K562 (cell line): ENCODE data around the gene BCAS2. TPM values are rescaled to one million over a fixed set of nuclear protein-coding genes. Genes with fewer than 3 reads are reported as not detected.

Source experiments
- FIP1L1 ChIP-seq: fragments of 200-400 bp; formaldehyde crosslinking; IDR thresholded peaks from 2 replicates; pipeline ENCODE4 v1.6.1; 2018; ENCODE audit warnings: mild to moderate bottlenecking, low read depth, low read length; ENCODE audit not compliant: poor library complexity, severe bottlenecking
- FOXA3 ChIP-seq, 2 experiments: fragments of 450-650 bp in 1 of 2; sonication (generic) in 1 of 2; formaldehyde crosslinking; IDR thresholded peaks in 1 of 2; conservative IDR thresholded peaks in 1 of 2; 2 replicates each; pipeline versions ENCODE4 v1.4.0 to v1.8.0; 2020 to 2022; ENCODE audit warnings: mild to moderate bottlenecking in 2 of 2, missing genetic modification reagents in 1 of 2
- FOXM1 ChIP-seq, 2 experiments: fragments of 450-650 bp in 1 of 2; sonication (generic) in 1 of 2; formaldehyde crosslinking in 1 of 2; IDR thresholded peaks; 2 replicates each; pipeline versions ENCODE4 v1.6.1 to v1.9.0; 2017 to 2022; ENCODE audit warnings: low read depth in 2 of 2, mild to moderate bottlenecking in 2 of 2, missing genetic modification reagents in 1 of 2, moderate library complexity in 1 of 2
- HNRNPH1 ChIP-seq: fragments of 200-400 bp; formaldehyde crosslinking; optimal IDR thresholded peaks from 2 replicates; pipeline ENCODE3; 2017; ENCODE audit warnings: low read depth, mild to moderate bottlenecking, low read length, moderate library complexity
- KAT7 ChIP-seq: sonication (generic); formaldehyde crosslinking; IDR thresholded peaks from 2 replicates; pipeline ENCODE4 v1.8.0; 2022; ENCODE audit warnings: missing genetic modification reagents, mild to moderate bottlenecking, borderline replicate concordance
- PCBP1 ChIP-seq: fragments of 200-400 bp; formaldehyde crosslinking; IDR thresholded peaks from 2 replicates; pipeline ENCODE4 v1.6.1; 2018; ENCODE audit warnings: mild to moderate bottlenecking, low read depth, low read length; ENCODE audit not compliant: poor library complexity, severe bottlenecking
- RCOR1 ChIP-seq, 2 experiments: IDR thresholded peaks; 2 replicates each; pipeline ENCODE4 v1.6.1; 2012; ENCODE audit warnings: low read depth in 2 of 2, low read length in 2 of 2, borderline replicate concordance in 1 of 2, improper control_type of control experiment in 1 of 2
- RNF219 ChIP-seq: fragments of 250-450 bp; sonication (Bioruptor Pico); IDR thresholded peaks from 2 replicates; pipeline ENCODE4 v1.5.0; 2022; ENCODE audit warnings: mild to moderate bottlenecking
- STAG1 ChIP-seq: sonication (generic); formaldehyde crosslinking; IDR thresholded peaks from 2 replicates; pipeline ENCODE4 v1.5.0; 2020; ENCODE audit warnings: missing genetic modification reagents, borderline replicate concordance
- TCF3 ChIP-seq: sonication (generic); formaldehyde crosslinking; IDR thresholded peaks from 2 replicates; pipeline ENCODE4 v1.4.0; 2020; ENCODE audit warnings: mild to moderate bottlenecking, missing genetic modification reagents
- ZBTB5 ChIP-seq: fragments of 450-650 bp; IDR thresholded peaks from 2 replicates; pipeline ENCODE4 v1.6.1; 2017; ENCODE audit warnings: antibody characterized with exemption
- ZNF121 ChIP-seq: sonication (generic); formaldehyde crosslinking; conservative IDR thresholded peaks from 2 replicates; pipeline ENCODE4 v1.8.0; 2022; ENCODE audit warnings: missing genetic modification reagents
- polyA plus RNA-seq, 8 experiments: library from polyadenylated mRNA; depleted of rRNA in 4 of 8; stranded (reverse) in 5 of 8; unstranded in 3 of 8; fragments of >200 nt; fragmentation: Nextera tagmentation in 2 of 8; fragmentation: Illumina TruSeq in 1 of 8; extraction: Ambion mirVana in 2 of 8; extraction: Trizol in 1 of 8; gene quantifications; 2 replicates each; pipeline versions ENCODE4 v1.2.1 to v1.2.3, GENCODE V29; 2011 to 2014; ENCODE audit warnings: inconsistent platforms in 1 of 8, missing spikeins in 1 of 8
- total RNA-seq, 7 experiments: library from RNA; depleted of rRNA in 6 of 7; stranded (reverse); fragments of >200 nt in 6 of 7; fragmentation: Illumina TruSeq in 2 of 7; extraction: Trizol in 2 of 7; gene quantifications; 2 replicates each; pipeline versions ENCODE4 v1.2.1 to v1.2.3, GENCODE V29; 2011 to 2021; ENCODE audit warnings: low replicate concordance in 1 of 7
- TF ChIP-seq, protein P1 (sequence below): fragments of 200-800 bp; sonication (Bioruptor generic); IDR thresholded peaks from 2 replicates; pipeline ENCODE4 v1.6.1; 2016; ENCODE audit warnings: missing genetic modification characterization, missing compliant biosample characterization

The BCAS2 gene
- total and polyA plus RNA-seq, 9 of the 15 experiments (the other 6 are each of a cell fraction or from before 2014, with no cell fraction given): 59.3 to 183 (median 81.1) TPM

- TF ChIP-seq RCOR1 (IDR thresholded peaks at IDR 0.05; ENCODE audit: borderline replicate concordance in 1 of 2, low read depth in 2 of 2, low read length in 2 of 2) (no peak), TCF3 (CRISPR knock-in tag) (peak; percentile 46; the same call in 1 of the 2 replicates), FOXA3 (CRISPR knock-in tag; conservative IDR thresholded peaks at IDR 0.05 in 1 of 2, IDR thresholded peaks at IDR 0.05 in 1 of 2) (no peak), HNRNPH1 (no peak), FOXM1 (IDR thresholded peaks at IDR 0.05; ENCODE audit: low read depth) (no peak), FOXM1 (CRISPR knock-in tag; IDR thresholded peaks at IDR 0.05; ENCODE audit: low read depth) (no peak), ZNF121 (CRISPR knock-in tag) (no peak), PCBP1 (no peak), ZBTB5 (peak; percentile 75; the same call in 1 of the 2 replicates), KAT7 (CRISPR knock-in tag) (no peak), FIP1L1 (no peak), RNF219 (CRISPR knock-in tag) (no peak), STAG1 (no peak)
- TF ChIP-seq, protein P1, sequence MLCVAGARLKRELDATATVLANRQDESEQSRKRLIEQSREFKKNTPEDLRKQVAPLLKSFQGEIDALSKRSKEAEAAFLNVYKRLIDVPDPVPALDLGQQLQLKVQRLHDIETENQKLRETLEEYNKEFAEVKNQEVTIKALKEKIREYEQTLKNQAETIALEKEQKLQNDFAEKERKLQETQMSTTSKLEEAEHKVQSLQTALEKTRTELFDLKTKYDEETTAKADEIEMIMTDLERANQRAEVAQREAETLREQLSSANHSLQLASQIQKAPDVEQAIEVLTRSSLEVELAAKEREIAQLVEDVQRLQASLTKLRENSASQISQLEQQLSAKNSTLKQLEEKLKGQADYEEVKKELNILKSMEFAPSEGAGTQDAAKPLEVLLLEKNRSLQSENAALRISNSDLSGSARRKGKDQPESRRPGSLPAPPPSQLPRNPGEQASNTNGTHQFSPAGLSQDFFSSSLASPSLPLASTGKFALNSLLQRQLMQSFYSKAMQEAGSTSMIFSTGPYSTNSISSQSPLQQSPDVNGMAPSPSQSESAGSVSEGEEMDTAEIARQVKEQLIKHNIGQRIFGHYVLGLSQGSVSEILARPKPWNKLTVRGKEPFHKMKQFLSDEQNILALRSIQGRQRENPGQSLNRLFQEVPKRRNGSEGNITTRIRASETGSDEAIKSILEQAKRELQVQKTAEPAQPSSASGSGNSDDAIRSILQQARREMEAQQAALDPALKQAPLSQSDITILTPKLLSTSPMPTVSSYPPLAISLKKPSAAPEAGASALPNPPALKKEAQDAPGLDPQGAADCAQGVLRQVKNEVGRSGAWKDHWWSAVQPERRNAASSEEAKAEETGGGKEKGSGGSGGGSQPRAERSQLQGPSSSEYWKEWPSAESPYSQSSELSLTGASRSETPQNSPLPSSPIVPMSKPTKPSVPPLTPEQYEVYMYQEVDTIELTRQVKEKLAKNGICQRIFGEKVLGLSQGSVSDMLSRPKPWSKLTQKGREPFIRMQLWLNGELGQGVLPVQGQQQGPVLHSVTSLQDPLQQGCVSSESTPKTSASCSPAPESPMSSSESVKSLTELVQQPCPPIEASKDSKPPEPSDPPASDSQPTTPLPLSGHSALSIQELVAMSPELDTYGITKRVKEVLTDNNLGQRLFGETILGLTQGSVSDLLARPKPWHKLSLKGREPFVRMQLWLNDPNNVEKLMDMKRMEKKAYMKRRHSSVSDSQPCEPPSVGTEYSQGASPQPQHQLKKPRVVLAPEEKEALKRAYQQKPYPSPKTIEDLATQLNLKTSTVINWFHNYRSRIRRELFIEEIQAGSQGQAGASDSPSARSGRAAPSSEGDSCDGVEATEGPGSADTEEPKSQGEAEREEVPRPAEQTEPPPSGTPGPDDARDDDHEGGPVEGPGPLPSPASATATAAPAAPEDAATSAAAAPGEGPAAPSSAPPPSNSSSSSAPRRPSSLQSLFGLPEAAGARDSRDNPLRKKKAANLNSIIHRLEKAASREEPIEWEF: no peak
These were observed 59.2 kb downstream of the BCAS2 start (continued) for GRCh38 chr1:114522264-114522575.
